Calu3 (cell line): ENCODE measurements around the gene GIGYF2. TPM values are rescaled to one million over a fixed set of nuclear protein-coding genes. Genes with fewer than 3 reads are reported as not detected.
"Not testable (repeated sequence)": the region's sequence is repeated elsewhere in the genome, so short reads cannot be mapped to it uniquely, and the experiment has no call there.

Experiments used
- BruUV-seq: library from RNA; stranded (reverse); fragments of 400-500 nt; replicated peaks from 2 replicates; lab custom pipeline; 2021; lab: Mats Ljungman, UMichigan
- CTCF ChIA-PET: fragments of 300-600 bp; sonication (Branson Sonifier 250); formaldehyde crosslinking; loops from one replicate; lab custom pipeline; 2022; ENCODE audit warnings: antibody characterized with exemption; lab: Charles Lee
- DNase-seq: peaks from one replicate; pipeline ENCODE4 v3.0.0; 2022
- H3K27ac Mint-ChIP-seq: one replicate; pipeline ENCODE4 v1.8.0; 2022; ENCODE audit warnings: mixed read lengths; ENCODE audit not compliant: unreplicated experiment
- H3K27me3 Mint-ChIP-seq: one replicate; pipeline ENCODE4 v1.8.0; 2022; ENCODE audit warnings: mixed read lengths; ENCODE audit not compliant: unreplicated experiment
- H3K36me3 Mint-ChIP-seq: one replicate; pipeline ENCODE4 v1.8.0; 2022; ENCODE audit warnings: mild to moderate bottlenecking, moderate library complexity, mixed read lengths; ENCODE audit not compliant: insufficient read depth, unreplicated experiment
- H3K4me1 Mint-ChIP-seq: one replicate; pipeline ENCODE4 v1.8.0; 2022; ENCODE audit warnings: mild to moderate bottlenecking, low read depth, mixed read lengths; ENCODE audit not compliant: unreplicated experiment
- H3K4me3 Mint-ChIP-seq: one replicate; pipeline ENCODE4 v1.8.0; 2022; ENCODE audit warnings: mild to moderate bottlenecking, low read depth, moderate library complexity, mixed read lengths; ENCODE audit not compliant: unreplicated experiment
- H3K9me3 Mint-ChIP-seq: one replicate; pipeline ENCODE4 v1.8.0; 2022; ENCODE audit warnings: low read depth, mixed read lengths; ENCODE audit not compliant: unreplicated experiment
- intact Hi-C: fragments of 100-400 bp; cut with micrococcal nuclease; formaldehyde crosslinking; loops from one replicate; pipeline ENCODE4 v1.10.0; 2022; ENCODE audit not compliant: unreplicated experiment
- total RNA-seq: library from RNA; stranded (reverse); gene quantifications from 2 replicates; pipeline ENCODE4 v1.2.3, GENCODE V29; 2022
- TF ChIP-seq, protein P1 (sequence below): fragments of 200-600 bp; IDR thresholded peaks from one replicate; pipeline ENCODE4 v1.8.0; 2022; ENCODE audit warnings: antibody characterized with exemption; ENCODE audit not compliant: unreplicated experiment

Gene GIGYF2
- total RNA-seq, 1 experiment from 2014 or later: 72.2 TPM

DNA sequence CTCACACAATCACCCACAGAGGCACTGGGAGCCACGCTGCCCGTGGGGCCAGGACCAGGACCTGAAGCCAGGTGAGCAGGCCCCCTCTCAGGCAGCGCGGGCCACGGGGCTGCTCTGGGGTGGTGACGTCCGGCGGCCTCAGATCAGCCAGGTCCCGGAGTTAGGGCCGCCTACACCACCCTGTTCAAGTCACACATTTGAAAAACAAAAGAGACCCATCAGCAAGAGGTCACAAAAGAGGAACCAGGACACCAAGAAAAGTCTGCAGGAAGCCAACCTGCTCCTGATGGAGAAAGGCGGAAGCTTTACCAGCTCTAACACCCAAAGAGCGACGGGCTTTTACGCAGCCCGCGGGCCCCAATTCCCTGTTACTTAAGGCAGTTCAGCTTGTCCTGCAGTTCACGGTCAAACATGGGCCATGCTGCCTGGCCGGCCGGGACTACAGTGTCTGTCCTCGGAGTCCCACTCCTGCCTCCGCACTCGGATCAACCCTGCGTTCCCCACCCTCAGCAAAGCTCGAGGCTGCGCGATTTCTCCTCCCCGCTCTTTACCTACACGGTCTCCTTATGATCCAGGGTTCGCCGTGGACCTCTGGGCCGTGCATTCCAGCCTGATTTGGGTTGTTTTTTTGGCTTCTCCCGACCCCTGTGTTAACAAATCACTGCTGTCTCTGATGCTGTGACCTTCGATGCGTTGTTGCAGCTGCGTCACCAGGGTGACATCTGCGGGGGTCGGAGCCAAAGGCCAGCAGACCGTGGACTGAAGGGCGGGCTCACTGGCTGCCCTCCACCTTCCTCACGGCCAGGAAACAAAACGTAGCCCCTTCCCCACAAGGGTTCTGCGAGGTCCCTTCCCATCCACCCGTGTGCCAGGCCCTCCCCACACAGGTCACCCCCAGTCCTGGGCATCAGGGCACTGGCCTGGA is 203.9 kb downstream of the GIGYF2 start:
- Mint-ChIP-seq H3K36me3 (no peaks in the 10 kb centered on the region), H3K9me3 (no peaks in the 10 kb centered on the region), H3K27ac (no peak overlapping the region), H3K4me1 (no peaks in the 10 kb centered on the region), H3K27me3 (no peaks in the 10 kb centered on the region), H3K4me3 (no peak overlapping the region)
- intact Hi-C loops: no loop called here
- DNase-seq: no peak
- TF ChIP-seq, protein P1, sequence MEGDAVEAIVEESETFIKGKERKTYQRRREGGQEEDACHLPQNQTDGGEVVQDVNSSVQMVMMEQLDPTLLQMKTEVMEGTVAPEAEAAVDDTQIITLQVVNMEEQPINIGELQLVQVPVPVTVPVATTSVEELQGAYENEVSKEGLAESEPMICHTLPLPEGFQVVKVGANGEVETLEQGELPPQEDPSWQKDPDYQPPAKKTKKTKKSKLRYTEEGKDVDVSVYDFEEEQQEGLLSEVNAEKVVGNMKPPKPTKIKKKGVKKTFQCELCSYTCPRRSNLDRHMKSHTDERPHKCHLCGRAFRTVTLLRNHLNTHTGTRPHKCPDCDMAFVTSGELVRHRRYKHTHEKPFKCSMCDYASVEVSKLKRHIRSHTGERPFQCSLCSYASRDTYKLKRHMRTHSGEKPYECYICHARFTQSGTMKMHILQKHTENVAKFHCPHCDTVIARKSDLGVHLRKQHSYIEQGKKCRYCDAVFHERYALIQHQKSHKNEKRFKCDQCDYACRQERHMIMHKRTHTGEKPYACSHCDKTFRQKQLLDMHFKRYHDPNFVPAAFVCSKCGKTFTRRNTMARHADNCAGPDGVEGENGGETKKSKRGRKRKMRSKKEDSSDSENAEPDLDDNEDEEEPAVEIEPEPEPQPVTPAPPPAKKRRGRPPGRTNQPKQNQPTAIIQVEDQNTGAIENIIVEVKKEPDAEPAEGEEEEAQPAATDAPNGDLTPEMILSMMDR: no peak
- CTCF ChIA-PET: no interaction called here
- BruUV-seq: no TSS peak

DNA sequence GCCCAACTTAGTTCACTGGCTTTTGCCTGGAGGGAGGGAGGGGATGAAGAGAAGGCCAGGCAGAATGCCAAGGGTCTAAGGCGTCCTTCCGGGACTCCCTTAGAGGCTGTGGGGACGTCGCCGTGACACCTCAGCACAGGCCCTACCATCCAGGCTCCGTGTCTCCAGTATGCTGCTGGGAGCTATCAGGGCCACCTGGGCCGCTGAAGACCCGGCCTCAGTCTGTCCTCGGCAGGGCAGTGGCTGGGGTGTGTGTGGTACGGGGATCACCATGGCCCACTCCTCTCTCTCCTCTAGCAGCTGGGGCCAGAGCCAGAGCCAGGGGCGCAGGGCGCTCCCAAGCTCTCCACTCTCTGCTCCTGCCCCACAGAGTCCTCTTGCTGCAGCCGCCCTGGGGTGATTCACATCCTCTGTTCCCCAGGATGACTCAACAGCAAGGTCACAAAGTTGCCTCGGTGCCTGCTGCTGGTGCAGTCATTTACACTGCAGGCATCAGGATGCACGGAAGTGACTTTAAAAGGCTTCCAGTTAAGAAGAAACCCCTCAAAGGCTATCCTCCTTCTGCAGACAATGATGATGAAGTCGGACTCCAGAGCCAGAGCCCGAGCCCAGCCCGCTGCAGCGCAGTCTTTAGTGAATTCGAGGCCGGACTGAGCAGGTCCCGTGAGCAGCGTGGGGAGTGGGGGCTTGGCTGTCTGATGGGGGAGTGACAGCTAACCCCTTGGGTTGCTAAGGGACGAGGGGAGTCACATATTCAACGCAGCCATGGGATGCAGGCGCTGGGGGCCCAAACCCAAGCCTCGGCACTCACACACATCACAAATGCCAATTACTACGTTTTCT is 204.8 kb downstream of the GIGYF2 start:
- H3K9me3 Mint-ChIP-seq: no peaks in the 10 kb centered on the region
- TF ChIP-seq, protein P1: no peak
- no peaks in the 10 kb centered on the region for H3K4me1 Mint-ChIP-seq
- BruUV-seq: no TSS peak
- peak; percentile 80 for DNase-seq
- peak overlapping the region; percentile 12 for H3K27ac Mint-ChIP-seq
- no peaks in the 10 kb centered on the region for H3K27me3 Mint-ChIP-seq
- CTCF ChIA-PET: no interaction called here
- intact Hi-C loops: no loop called here
- no peak overlapping the region for H3K4me3 Mint-ChIP-seq
- H3K36me3 Mint-ChIP-seq: no peaks in the 10 kb centered on the region

- intact Hi-C loops: no loop called here
- Mint-ChIP-seq H3K27ac (no peak overlapping the region), H3K9me3 (no peaks in the 10 kb centered on the region), H3K36me3 (no peaks in the 10 kb centered on the region), H3K4me1 (no peaks in the 10 kb centered on the region), H3K4me3 (no peak overlapping the region), H3K27me3 (no peaks in the 10 kb centered on the region)
- CTCF ChIA-PET: no interaction called here
- DNase-seq: no peak
- TF ChIP-seq, protein P1: no peak
- no TSS peak for BruUV-seq
Measured at GRCh38 chr2:232903989-232904388, 206.9 kb downstream of the GIGYF2 start.

DNA sequence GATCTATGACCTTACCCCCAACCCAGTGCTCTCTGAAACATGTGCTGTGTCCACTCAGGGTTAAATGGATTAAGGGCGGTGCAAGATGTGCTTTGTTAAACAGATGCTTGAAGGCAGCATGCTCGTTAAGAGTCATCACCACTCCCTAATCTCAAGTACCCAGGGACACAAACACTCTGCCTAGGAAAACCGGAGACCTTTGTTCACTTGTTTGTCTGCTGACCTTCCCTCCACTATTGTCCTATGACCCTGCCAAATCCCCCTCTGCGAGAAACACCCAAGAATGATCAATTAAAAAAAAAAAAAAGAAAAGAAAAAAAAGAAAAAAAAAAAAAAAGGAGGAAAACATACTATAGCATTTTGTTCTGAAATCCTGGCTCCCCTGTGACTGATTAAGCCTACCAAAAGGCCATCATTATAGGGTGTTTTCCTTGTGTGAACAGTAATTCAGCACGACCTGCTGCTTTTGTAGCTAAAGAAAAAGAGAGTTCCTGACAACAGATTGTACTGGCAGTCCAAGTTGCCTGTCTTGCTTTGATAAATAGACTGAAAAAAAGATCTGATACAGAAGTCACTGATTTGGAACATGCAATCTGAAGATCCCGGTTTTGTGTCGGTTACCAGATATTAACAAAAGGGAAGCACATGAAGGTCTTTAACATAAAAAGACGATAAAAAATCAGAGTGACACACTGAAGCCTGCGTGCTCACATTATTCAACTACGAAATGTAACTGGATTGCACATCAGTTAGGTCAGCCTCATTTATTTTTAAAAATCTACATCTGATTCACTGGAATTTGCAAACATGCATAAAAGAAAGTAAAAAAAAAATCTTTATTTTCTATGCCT is 210.0 kb downstream of the GIGYF2 start:
- H3K4me1 Mint-ChIP-seq, H3K27me3 Mint-ChIP-seq, H3K9me3 Mint-ChIP-seq, DNase-seq, H3K4me3 Mint-ChIP-seq, intact Hi-C loops, H3K27ac Mint-ChIP-seq, BruUV-seq, H3K36me3 Mint-ChIP-seq: not testable (repeated sequence)
- CTCF ChIA-PET: interaction anchor here (0.6 kb wide), 1 partner anchor 149 kb away, joined by 3 read pairs; no protein-coding TSS in a partner anchor

GRCh38 chr2:232907718-232908085 is 210.6 kb downstream of the GIGYF2 start:
- H3K27ac Mint-ChIP-seq, H3K27me3 Mint-ChIP-seq, BruUV-seq, H3K36me3 Mint-ChIP-seq, DNase-seq, H3K4me1 Mint-ChIP-seq, H3K4me3 Mint-ChIP-seq, H3K9me3 Mint-ChIP-seq, intact Hi-C loops: not testable (repeated sequence)
- CTCF ChIA-PET: interaction anchor here (0.6 kb wide), 1 partner anchor 149 kb away, joined by 3 read pairs; no protein-coding TSS in a partner anchor
